HL-60/S4 treated with phorbol 12-myristate 13-acetate at 8.2 ng/mL for 4 days and 3 days (cell line): ENCODE results near the gene PHKB.
"Not testable (repeated sequence)": the region's sequence is repeated elsewhere in the genome, so short reads cannot be mapped to it uniquely, and the experiment has no call there.

Source experiments
- in situ Hi-C: fragments of 300-500 bp; cut with MboI; formaldehyde crosslinking; loops from 2 replicates; pipeline ENCODE4 v1.15.0; 2022; ENCODE audit warnings: low sequenced_read_pairs

Gene PHKB

DNA sequence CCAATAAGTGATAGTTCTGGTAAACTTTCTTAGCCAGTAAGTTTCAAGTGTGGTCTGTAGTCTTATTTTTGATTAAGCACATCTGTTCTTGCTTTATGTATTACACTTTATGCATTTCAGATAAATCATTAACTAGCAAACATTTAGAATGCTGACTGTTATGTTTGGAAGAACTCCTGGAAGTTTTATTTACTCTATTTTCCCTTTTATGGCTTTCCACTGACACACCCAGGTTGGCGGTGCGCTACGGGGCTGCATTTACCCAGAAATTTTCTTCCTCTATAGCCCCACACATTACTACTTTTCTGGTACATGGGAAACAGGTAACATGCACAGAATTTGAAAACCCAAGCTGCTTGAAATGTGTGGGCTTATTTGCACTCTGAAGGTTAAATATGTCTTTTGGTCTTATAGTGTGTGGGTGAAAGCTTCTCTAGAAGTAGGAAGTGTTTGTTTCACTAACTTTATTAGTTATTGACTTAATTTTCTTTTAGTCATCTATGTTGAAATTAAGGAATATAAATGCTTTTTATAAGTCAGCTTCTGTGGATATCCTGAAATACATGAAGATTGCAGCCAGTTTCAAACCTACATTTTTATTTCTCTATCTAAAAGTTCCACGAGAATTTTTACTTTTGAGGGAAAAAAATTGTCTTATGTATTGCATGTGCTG, 203.7 kb downstream of the PHKB start:
- in situ Hi-C loops, result no loop called here

DNA sequence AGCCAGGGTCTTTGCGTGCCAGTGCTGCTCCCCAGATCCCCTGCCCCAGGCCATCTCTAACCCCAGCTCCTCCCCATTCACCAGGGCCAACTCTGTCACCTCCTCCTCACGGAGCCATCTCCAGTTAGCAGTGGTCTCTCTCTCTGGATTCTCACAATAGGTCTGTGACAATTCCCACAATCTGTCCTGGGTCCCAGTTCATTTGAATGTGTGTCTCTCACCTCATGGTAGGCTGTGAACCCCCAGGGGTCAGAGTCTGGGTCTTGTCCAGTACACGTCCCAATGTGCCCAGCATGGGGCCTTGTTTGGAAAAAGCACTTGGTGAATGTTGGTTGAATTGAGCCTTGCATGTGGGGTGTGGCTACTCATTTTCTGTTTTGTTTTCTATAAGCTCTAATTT, 205.3 kb downstream of the PHKB start:
- in situ Hi-C loops, result no loop called here

DNA sequence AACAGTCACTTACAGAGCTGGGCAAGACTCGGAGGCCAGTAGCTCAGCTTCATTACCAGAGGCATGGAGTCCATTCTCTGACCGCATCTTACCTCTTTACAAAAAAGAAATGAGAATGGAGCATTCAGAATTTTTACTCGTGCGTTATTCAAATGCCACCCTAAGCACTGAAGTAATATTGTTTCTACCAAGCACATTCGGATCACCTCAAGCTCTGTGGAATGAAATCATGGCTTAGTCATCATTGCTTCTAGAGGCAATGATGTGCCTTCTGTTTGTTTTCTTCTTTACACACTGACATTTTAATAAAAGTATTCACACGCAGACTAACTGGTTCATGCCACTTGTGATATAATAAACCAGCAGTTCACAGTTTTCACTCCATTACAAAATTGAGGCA, 206.8 kb downstream of the PHKB start:
- in situ Hi-C loops, result no loop called here

DNA sequence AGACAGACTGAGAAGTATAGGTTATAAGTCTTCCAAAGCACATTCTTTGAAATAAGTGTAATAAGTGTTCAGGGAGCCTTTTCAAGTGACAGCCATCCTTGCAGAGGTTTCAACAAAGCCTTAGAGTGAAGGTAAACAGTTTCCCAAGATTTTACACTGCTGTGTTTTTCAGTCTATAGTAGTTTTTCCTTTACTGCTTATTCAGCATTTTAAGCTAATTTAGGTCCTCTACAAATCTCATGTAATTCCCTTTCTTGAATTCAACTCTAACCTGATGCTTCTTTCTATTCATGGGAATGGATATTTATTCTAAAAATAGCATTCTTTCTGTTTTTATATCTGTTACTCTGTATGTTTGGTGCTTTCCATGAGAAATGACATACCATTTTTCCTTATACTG, 211.3 kb downstream of the PHKB start:
- in situ Hi-C loops, result no loop called here

DNA sequence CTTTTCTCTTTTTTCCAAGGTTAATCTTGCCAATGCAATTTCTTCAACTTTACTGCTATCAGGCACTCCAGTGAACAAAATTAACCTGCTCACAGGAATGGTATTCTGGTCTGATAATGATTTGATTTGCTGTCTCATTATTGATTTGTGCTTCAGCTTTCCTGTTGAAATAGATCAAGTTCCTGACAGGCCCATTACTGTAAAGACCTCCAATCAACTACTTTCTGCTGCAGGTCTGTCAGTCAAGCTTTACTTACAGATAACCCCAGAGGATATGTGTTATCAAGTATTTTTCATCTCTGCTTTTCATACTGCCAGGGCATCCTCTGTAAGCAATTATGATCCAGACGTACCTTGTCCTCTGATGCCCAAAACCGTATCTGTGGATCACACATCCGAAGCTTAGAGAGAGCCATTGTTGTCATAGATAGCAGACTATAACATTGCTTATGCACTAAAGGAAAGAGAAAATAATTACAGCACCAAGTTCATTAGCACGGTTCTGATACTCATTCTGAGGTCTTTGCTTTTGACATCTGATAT, 215.6 kb downstream of the PHKB start:
- in situ Hi-C loops, result no loop called here

DNA sequence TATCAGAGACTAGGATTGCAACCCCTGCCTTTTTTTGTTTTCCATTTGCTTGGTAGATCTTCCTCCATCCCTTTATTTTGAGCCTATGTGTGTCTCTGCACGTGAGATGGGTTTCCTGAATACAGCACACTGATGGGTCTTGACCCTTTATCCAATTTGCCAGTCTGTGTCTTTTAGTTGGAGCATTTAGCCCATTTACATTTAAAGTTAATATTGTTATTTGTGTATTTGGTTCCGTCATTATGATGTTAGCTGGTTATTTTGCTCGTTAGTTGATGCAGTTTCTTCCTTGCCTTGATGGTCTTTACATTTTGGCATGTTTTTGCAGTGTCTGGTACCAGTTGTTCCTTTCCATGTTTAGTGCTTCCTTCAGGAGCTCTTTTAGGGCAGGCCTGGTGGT, 220.4 kb downstream of the PHKB start:
- in situ Hi-C loops, result not testable (repeated sequence)

DNA sequence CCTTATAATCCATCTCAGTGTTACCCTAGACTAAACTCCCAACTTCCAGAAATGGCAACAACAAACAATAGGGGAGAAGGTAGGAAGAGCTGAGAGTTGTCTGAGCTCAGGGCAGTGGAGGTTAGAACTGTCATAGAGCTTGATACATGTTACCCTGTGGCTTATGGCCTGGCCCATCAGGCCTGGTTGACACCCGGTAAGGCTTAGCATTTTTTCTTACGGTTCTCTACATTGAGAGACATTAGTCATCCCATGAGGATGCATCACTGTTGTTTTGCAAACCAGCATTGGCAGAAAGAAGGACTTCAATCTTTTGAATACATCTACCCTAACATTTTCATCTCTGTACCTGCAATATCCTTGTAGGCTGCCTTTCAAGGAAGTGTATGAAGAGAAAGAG, 226.6 kb downstream of the PHKB start:
- in situ Hi-C loops, result no loop called here

DNA sequence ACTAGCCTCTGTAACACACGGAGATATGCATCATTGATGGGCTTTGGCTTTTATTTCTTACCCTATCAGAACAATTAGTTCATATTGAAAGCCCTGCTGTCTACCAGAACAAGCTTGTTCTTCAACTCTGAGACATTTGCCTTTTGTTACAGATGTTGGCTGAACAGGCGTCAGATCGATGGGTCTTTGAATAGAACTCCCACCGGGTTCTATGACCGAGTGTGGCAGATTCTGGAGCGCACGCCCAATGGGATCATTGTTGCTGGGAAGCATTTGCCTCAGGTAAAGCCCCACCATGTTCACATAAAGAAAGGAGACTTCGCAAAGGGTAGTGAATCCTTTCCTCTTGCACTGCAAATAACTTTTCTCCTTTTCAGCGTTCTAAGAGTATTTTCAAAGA, 232.1 kb downstream of the PHKB start:
- in situ Hi-C loops, result no loop called here

DNA sequence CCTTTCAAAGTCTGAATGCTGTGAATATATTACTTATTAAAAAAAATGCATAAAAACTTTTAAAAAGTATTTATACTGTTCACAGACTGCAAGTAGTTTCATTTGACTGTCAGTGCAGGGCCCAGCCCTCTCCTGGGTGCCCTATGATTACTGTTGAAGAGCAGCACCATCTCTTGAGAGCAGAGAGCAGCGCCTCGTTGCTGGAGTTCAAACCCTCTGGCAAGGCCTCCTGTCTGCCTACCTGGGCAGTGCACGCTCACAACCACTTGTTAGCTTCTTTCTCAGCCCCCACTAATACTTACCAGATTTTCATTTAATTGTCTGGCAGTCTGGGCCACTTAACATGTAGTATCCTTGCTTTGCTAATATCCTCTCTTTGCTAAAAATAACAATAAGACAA, 233.4 kb downstream of the PHKB start:
- in situ Hi-C loops, result no loop called here

DNA sequence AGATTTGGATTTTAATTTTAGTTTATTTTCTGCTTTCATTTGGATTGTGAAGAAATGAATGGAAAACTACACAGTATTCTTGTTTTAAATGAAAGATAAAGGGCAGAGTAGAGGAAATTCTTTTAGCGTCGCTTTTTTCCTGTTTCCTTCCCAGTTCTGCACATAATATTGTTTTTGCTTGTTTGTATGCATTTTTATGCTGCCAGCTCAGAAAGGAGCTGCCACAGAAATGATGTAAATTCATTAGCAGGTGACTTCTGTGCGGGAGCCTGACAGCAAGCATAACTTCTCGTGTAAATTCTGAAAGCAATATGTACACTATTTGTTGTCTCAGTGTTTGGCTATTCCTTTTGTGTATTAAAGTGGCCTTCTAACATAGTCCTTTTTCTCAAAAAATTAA, 234.6 kb downstream of the PHKB start:
- in situ Hi-C loops, result no loop called here

DNA sequence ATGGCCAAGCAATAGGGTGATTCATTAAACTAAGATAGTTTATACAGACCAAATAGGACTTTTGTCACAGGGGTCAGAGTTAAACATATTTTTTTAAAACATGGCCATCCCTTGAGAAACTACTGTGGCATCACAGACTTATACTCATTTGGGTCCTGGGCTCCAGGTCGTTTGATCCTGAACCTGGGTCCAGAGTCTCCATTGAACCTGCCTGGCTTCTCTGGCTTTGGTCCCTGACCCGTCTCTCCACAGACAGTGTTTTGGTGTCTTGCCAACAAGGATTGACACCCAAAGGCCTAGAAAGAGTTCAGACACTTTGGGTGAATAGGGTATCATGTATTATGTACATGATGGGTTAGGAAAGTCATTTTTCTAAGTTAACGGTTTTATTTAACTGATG, 236.7 kb downstream of the PHKB start:
- in situ Hi-C loops, result no loop called here

DNA sequence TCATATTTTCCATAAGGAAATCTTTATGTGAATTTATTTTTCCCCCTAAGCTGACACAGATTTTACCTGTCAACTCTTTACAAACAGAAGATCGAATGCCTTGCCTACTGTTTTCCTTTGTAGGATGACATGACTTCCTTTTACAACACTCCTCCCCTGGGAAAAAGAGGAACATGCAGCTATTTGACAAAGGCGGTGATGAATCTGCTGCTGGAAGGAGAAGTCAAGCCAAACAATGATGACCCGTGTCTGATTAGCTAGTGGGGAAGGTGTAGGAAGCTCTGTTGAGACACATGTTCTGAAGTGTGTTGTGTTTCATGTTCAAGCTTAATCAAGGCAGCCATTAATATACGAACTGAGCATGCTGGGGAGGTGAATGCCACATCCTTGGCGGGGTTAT, 238.0 kb downstream of the PHKB start:
- in situ Hi-C loops, result no loop called here

DNA sequence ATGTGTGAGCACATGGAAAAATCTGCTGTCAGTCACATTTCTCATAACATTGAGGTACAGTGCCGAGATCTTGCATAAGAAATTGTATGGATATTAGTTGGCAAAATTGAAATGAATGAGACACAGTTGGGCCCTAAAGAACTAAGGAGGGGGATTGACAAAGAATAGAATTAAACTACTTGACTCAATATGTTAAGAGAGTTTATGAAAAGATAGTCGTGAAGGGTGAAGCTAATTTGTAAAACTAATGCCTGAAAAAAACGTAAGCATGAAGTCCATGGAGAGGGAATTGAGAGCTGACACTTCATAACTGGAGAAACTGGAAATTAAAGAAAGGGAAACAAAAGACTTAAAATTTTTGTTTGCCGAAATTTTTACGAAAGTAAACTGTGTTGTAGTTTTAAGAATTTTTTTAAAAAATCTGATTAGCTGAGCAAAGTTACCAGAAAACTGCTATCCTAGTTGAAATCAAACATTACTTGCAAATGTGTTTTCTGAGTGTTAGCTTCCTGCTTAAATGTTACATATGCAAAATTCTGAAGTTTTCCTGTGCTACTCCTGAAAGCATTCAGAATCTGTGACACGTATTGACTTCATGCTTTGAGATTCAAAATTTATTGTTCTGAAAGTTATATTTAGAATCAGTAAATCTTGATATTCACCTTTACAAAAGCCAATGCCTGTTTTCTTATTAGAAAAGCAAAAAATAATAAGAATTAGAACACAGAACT, 239.9 kb downstream of the PHKB start:
- in situ Hi-C loops, result no loop called here

DNA sequence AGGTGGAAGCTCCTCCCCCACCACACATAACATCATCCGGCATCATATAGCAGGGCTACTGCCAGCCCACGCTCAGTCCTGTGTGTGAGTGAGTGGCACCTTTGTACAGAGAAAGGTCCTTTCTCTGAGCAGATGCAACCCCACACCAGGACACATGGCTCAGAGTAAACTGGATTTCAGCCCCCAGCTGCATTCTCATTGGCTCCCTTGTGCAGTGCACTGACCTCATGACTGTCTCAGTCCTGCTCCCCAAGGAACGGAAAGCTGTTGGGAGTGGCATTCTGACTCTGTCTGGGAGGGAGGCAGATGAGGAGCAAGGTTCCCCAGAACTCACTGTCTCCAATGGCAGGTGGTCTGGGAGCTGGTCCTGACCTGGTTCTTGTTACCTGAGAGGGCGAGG, 244.1 kb downstream of the PHKB start:
- in situ Hi-C loops, result no loop called here

DNA sequence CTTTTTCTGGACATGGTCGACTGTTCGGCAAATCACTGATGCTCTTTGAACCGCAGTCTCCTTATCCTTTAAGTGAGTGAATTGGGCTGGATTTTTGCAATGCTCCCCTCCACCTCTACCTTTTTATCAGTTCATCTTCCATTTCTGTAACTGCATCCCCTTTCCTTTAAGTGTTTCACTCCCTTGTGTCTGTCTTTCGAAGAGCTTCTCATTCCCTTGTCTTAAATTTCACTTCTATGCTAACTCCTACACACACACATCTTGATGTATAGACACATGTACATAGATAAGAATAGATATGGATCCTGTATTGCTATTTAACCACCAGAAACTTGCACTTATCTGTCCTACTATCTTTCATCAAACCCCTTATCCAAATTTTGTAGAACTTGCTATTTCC, 250.7 kb downstream of the PHKB start:
- in situ Hi-C loops, result no loop called here

DNA sequence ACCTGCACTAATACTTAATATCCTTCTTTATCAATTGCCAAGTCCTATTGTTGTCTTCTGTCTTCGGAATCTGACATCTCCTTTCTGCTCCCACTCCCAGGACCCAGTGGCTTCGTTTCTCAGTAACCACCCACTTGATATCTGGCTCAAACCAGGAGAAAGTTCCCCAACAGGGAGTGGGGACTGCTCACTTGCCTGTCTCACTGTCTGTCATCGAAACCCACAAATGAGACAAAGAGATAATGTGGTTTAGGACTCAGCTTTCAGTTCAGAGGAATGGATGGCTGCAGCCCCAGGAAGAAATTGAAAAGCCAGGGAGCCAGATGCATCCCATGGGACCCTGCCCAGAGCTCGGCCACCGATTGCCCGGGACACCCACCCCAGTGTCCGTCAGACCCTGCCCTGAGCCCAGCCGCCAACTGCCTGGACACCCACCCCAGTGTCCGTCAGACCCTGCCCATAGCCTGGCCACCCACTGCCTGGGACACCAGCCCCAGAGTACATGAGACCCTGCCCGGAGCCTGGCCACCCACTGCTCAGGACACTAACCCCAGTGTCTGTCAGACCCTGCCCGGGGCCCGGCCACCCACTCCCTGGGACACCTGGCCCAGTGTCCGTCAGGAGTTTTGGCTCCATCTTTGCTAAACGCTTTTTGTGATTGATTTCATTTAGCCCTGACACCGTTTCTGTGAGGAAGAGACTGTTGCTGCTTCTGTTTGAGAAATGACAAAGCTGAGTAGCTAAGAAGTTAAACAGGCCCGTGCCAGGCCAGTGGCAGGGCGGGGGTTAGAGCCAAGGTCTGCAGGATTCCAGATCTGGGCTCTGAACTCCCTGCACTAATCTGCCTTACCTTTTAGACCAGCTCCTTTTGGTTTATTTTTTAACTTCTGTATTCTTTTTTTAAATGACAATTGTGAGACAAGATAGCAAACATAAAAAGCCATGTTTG, 251.4 kb downstream of the PHKB start:
- in situ Hi-C loops, result no loop called here

DNA sequence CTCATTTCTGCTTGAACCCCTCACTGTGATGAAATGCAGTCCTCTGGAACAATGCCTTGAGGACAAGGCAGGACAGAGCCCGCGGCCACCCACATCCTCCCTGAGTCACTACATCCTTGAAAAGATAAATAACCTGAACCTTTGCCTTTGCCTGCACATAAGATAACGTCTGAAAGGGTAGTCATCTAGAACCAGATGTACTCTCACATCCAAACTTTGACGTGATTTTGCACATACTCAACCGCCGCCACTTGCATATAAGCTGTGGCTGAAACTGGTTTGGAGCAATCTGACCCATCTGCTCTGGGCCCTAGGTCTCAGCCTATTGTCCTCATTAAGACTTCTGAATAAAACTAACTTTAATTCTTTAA, 252.1 kb downstream of the PHKB start:
- in situ Hi-C loops, result no loop called here

DNA sequence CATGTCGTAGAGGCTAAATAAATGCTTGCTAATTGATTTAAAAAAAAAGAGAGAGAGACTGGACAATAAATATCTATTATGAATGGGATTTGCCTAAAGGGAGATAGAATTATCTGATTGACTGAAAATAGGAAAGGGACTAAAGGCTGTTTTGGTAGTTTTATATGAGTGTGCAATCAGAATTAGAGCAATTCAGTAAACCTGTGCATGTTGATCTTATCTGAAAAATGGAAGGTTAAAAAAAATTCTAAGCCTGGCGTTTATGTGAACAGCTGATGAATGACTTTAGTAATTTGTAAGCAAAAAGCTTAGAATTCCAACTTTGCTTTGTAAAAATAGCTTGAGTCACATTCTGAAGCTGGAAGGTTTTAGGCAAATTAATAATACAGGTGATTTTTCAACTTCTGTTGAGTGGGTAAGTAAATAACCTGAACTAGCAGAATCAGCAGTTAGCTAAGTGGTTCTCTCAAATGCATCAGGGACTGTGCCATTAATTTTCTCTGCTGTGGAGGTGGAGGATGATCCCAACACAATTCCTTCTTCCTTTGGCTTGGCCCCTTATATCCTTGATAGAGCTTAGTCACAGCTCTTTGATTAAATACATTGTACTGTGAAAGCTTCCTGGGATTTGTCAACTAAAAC, 254.4 kb downstream of the PHKB start:
- in situ Hi-C loops, result no loop called here

DNA sequence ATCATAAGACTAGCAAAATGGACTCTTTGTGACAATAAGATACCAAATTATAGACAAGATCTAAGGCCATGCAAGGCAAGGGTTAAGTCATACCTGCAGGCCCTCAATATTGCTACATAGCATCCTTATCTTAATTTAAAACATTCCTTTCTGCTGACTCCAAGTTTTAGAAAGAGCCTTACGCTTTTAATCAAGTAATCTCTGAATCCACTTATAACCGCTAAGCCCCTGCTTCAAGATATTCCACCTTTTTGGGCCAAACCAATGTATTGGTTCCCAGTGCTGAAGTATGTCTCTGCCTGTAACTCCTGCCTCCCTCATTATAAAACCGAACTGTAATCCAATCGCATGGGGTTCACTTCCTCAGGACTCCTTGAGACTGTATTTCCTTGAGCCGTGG, 255.4 kb downstream of the PHKB start:
- in situ Hi-C loops, result no loop called here

DNA sequence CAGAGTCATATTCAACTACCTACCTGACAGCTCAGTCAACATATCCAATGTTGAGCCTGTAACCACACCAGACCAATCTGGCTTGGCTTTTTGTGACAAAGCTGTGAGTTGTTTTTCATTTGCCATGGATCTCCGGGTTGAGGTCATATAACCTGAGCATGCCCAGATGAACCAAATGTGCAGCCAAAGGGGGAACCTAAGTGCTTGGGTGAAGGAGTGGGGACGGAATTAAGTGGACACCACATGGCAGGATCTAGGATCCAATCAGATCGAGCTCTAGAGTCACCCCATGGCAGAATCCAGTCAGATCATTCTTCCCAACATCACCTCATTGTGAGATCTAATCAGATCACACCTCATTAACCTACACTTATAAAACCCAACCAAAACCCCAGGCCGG, 258.6 kb downstream of the PHKB start:
- in situ Hi-C loops, result no loop called here

DNA sequence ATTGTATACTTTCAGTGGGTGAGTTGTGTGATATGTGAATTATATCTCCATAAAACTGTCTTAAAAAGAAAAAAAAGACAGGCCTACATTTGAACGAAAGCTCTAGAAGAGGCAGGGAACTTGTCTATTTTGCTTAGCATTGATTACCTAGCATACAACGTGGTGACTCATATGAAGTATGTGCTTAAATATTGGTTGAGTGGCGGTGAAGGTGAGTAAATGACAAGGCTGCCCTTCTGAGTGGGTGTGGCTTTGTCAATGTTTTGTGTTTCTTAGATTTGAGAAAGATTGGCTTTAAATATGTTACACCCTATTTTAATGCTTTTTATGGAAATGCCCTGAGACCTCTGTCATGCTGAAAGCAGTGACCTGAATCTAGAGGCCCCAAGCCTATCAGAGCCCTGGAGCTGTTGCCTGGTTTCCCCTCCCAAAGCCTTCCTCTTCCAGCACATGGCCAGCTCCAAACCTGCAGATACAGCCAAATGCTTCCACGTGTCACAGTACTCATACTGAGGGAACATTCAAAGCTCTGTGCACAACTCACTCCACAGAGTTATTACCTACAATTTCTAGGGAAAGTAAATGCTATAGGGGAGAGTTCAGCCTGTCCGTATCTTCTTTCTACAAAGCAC, 260.0 kb downstream of the PHKB start:
- in situ Hi-C loops, result no loop called here
